NT2/D1 (cell line): ENCODE data around the gene NKRF.

Experiments used
- SUZ12 ChIP-seq: IDR thresholded peaks from 2 replicates; pipeline ENCODE4 v1.6.1; 2011; ENCODE audit not compliant: insufficient read length, insufficient read depth; ENCODE audit errors: extremely low read depth
- YY1 ChIP-seq: IDR thresholded peaks from 2 replicates; pipeline ENCODE4 v1.6.1; 2011; ENCODE audit not compliant: insufficient read length, insufficient read depth
- ZNF274 ChIP-seq: IDR thresholded peaks from 2 replicates; pipeline ENCODE4 v1.6.1; 2011; ENCODE audit warnings: mild to moderate bottlenecking, low read depth, low read length

GRCh38 chrX:119617517-119618164 lies 11.4 kb upstream of the NKRF start:
- no peak for TF ChIP-seq YY1
- no peak for TF ChIP-seq ZNF274
- no peak for TF ChIP-seq SUZ12
